Measurements from ENCODE around the gene TMEM269.

DNA sequence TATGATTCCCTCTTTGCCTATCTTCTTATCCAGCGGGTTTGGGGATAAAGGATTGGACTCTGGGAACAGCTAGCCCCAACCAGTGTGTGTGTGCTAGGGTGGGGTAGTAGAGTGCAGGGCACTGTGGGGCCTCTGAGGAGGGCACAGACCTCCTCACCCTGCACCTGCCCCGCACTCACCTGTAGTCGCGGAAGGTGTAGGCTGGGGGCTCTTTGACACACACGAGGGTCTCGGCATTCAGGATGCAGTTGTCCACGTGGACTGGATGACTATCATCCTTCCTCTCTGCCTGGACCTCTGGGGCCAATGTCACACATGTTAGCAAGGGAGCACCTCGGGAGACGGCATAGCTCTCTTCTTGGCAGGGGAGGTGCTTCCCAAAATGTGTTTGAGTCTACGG, 36.8 kb upstream of the TMEM269 start:
- TF ChIP-seq, protein P1, sequence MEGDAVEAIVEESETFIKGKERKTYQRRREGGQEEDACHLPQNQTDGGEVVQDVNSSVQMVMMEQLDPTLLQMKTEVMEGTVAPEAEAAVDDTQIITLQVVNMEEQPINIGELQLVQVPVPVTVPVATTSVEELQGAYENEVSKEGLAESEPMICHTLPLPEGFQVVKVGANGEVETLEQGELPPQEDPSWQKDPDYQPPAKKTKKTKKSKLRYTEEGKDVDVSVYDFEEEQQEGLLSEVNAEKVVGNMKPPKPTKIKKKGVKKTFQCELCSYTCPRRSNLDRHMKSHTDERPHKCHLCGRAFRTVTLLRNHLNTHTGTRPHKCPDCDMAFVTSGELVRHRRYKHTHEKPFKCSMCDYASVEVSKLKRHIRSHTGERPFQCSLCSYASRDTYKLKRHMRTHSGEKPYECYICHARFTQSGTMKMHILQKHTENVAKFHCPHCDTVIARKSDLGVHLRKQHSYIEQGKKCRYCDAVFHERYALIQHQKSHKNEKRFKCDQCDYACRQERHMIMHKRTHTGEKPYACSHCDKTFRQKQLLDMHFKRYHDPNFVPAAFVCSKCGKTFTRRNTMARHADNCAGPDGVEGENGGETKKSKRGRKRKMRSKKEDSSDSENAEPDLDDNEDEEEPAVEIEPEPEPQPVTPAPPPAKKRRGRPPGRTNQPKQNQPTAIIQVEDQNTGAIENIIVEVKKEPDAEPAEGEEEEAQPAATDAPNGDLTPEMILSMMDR (IDR thresholded peaks at IDR 0.05): no peak
- TF ChIP-seq POLR2A (IDR thresholded peaks at IDR 0.05) (no peak), POLR2AphosphoS5 (IDR thresholded peaks at IDR 0.05) (no peak)
